D721Med (cell line): ENCODE data around the gene LMNTD1.

Source experiments
- DNase-seq: peaks from one replicate; pipeline ENCODE4 v3.0.0; 2011; ENCODE audit warnings: low spot score; ENCODE audit not compliant: insufficient read length
- FAIRE-seq: peaks from 2 replicates; lab custom pipeline; 2011; peaks lifted over from hg19 to GRCh38; lab: Jason Lieb, UNC
- CTCF ChIP-seq: IDR thresholded peaks from 2 replicates; pipeline ENCODE4 v1.5.1; 2012; ENCODE audit warnings: mild to moderate bottlenecking, control low read depth; ENCODE audit not compliant: insufficient read depth; ENCODE audit errors: missing control alignments

The LMNTD1 gene

GRCh38 chr12:25502118-25502517 lies 51.0 kb downstream of the LMNTD1 start:
- DNase-seq (no peak), FAIRE-seq (no peak)
- TF ChIP-seq CTCF = no peak

GRCh38 chr12:25501549-25501948 lies 51.5 kb downstream of the LMNTD1 start:
- TF ChIP-seq CTCF = no peak
- DNase-seq (no peak), FAIRE-seq (no peak)

- DNase-seq (no peak), FAIRE-seq (no peak)
- no peak for TF ChIP-seq CTCF
Observed at GRCh38 chr12:25500651-25501050, 52.4 kb downstream of the LMNTD1 start.

GRCh38 chr12:25497021-25497420 lies 56.1 kb downstream of the LMNTD1 start:
- no peak for FAIRE-seq
- no peak for DNase-seq
- TF ChIP-seq CTCF = no peak

GRCh38 chr12:25496098-25496587 lies 56.9 kb downstream of the LMNTD1 start:
- DNase-seq (no peak), FAIRE-seq (no peak)
- TF ChIP-seq CTCF = no peak

- FAIRE-seq (no peak), DNase-seq (no peak)
- TF ChIP-seq CTCF = no peak
Observed at GRCh38 chr12:25495331-25496097, 57.6 kb downstream of the LMNTD1 start.

- no peak for FAIRE-seq
- DNase-seq = no peak
- no peak for TF ChIP-seq CTCF
Observed at GRCh38 chr12:25494926-25495325, 58.2 kb downstream of the LMNTD1 start.
